ENCODE measurements around the gene TM4SF20. TPM values are rescaled to one million over a fixed set of nuclear protein-coding genes. Genes with fewer than 3 reads are reported as not detected.

TM4SF20 gene
- total and polyA plus RNA-seq, 4 donors = 0.09 TPM; not detected in 3

DNA sequence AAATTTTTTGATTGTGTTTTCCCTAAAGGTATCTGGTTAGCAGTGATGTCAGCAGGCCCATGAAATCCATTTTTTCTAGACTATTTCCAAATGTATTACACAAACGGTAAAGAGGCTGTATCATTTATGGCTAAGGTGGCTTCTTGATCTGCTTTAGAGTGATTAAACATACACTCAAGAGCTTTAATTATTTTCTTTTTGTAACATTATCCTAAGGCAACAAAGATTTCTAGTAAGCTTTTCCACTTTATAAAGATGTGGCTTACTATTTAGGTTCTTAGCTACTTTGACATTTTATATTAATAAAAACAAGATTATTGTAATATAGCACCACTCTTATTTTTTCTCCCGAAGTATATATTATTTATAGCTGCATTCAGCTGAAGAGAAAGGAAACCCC, 37.6 kb downstream of the TM4SF20 start:
- ATAC-seq (ENCODE audit: insufficient read depth, low FRiP score) (no peak), DNase-seq (no peak)
- WGBS, 2 donors = 85 to 88% methylated on average over 2 of the region's 2 CpGs
- TF ChIP-seq, protein P1, sequence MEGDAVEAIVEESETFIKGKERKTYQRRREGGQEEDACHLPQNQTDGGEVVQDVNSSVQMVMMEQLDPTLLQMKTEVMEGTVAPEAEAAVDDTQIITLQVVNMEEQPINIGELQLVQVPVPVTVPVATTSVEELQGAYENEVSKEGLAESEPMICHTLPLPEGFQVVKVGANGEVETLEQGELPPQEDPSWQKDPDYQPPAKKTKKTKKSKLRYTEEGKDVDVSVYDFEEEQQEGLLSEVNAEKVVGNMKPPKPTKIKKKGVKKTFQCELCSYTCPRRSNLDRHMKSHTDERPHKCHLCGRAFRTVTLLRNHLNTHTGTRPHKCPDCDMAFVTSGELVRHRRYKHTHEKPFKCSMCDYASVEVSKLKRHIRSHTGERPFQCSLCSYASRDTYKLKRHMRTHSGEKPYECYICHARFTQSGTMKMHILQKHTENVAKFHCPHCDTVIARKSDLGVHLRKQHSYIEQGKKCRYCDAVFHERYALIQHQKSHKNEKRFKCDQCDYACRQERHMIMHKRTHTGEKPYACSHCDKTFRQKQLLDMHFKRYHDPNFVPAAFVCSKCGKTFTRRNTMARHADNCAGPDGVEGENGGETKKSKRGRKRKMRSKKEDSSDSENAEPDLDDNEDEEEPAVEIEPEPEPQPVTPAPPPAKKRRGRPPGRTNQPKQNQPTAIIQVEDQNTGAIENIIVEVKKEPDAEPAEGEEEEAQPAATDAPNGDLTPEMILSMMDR (IDR thresholded peaks at IDR 0.05; ENCODE audit: control extremely low read depth, extremely low read depth) = no peak
- no peak overlapping the region for H3K27ac ChIP-seq (ENCODE audit: low read depth in 1 of 2, low read length in 1 of 2)
- H3K4me3 ChIP-seq = no peak overlapping the region
- no peaks in the 10 kb centered on the region for H3K4me1 ChIP-seq (ENCODE audit: control insufficient read depth in 5 of 5, insufficient read depth in 5 of 5, low read length in 5 of 5)
- no peaks in the 10 kb centered on the region for H3K27me3 ChIP-seq (ENCODE audit: control insufficient read depth in 3 of 3, insufficient read depth in 3 of 3, low read length in 2 of 3)
- H3K9ac ChIP-seq (ENCODE audit: insufficient read depth in 1 of 2, low read length in 2 of 2) = no peak overlapping the region
- H3K36me3 ChIP-seq (ENCODE audit: control insufficient read depth in 4 of 4, insufficient read depth in 4 of 4, low read length in 4 of 4) = peaks cover 5 to 10% (median 8%) of the 10 kb centered on the region in 4 donors
- H3K9me3 ChIP-seq (ENCODE audit: control insufficient read depth in 4 of 4, insufficient read depth in 3 of 4, low read length in 3 of 4) = no peaks in the 10 kb centered on the region

DNA sequence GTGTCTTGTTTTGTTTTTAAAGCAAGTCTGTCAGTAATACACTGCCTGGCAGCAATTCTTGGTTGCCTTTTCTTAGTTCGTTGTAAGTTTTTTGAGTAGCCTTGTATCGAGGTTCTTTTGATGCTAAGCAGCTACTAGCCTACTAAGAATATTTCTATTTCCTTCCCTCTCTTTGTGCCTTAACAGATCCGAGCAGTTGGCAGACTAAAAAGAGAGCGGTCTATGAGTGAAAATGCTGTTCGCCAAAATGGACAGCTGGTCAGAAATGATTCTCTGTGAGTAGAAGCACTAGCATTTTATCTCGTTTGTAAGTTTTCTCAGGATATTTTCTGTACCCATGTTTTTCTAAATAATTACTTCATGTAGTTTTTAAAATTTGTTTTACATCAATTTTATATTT, 39.0 kb downstream of the TM4SF20 start:
- DNase-seq (no peak), ATAC-seq (ENCODE audit: insufficient read depth, low FRiP score) (no peak)
- Histone ChIP-seq H3K4me1 (ENCODE audit: control insufficient read depth in 5 of 5, insufficient read depth in 5 of 5, low read length in 5 of 5) (no peaks in the 10 kb centered on the region), H3K27me3 (ENCODE audit: control insufficient read depth in 3 of 3, insufficient read depth in 3 of 3, low read length in 2 of 3) (no peaks in the 10 kb centered on the region), H3K36me3 (ENCODE audit: control insufficient read depth in 4 of 4, insufficient read depth in 4 of 4, low read length in 4 of 4) (peaks cover 11 to 15% (median 13%) of the 10 kb centered on the region in 4 donors), H3K4me3 (no peak overlapping the region), H3K9me3 (ENCODE audit: control insufficient read depth in 4 of 4, insufficient read depth in 3 of 4, low read length in 3 of 4) (no peaks in the 10 kb centered on the region), H3K27ac (ENCODE audit: low read depth in 1 of 2, low read length in 1 of 2) (no peak overlapping the region), H3K9ac (ENCODE audit: insufficient read depth in 1 of 2, low read length in 2 of 2) (no peak overlapping the region)
- WGBS, 2 donors = 78 to 80% methylated on average over 6 of the region's 6 CpGs
- TF ChIP-seq, protein P1 (IDR thresholded peaks at IDR 0.05; ENCODE audit: control extremely low read depth, extremely low read depth) = no peak

DNA sequence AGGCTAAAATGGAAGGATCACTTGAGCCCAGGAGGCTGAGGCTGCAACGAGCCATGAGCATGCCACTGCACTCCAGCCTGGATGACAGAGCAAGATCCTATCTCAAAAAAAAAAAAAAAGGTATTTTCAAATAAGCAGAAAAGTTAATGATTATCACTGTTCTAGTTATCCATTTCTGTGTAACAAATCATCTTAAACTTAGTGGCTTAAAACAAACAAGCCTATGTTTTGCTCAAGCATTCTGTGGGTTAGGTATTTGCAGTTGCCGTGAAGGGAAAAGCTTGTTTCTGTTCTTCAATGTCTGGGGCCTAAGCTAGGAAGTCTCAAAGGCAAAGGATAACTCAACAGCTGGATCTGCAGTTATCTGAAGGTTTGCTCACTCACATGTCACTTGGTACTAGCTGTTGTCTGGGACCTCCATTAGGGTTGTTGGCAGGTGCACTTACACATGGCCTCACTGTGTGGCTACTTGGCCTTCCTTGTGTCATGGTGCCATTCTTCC, 40.0 kb downstream of the TM4SF20 start:
- H3K27ac ChIP-seq (ENCODE audit: low read depth in 1 of 2, low read length in 1 of 2) = no peak overlapping the region
- H3K27me3 ChIP-seq (ENCODE audit: control insufficient read depth in 3 of 3, insufficient read depth in 3 of 3, low read length in 2 of 3) = no peaks in the 10 kb centered on the region
- TF ChIP-seq, protein P1 (IDR thresholded peaks at IDR 0.05; ENCODE audit: control extremely low read depth, extremely low read depth) = no peak
- H3K9me3 ChIP-seq (ENCODE audit: control insufficient read depth in 4 of 4, insufficient read depth in 3 of 4, low read length in 3 of 4) = no peaks in the 10 kb centered on the region
- 80 to 87% methylated on average over 2 of the region's 2 CpGs for WGBS, 2 donors
- DNase-seq (no peak), ATAC-seq (ENCODE audit: insufficient read depth, low FRiP score) (no peak)
- H3K4me1 ChIP-seq (ENCODE audit: control insufficient read depth in 5 of 5, insufficient read depth in 5 of 5, low read length in 5 of 5) = no peaks in the 10 kb centered on the region
- H3K9ac ChIP-seq (ENCODE audit: insufficient read depth in 1 of 2, low read length in 2 of 2) = no peak overlapping the region
- H3K36me3 ChIP-seq (ENCODE audit: control insufficient read depth in 4 of 4, insufficient read depth in 4 of 4, low read length in 4 of 4) = peaks cover 11 to 20% (median 17%) of the 10 kb centered on the region in 4 donors
- no peak overlapping the region for H3K4me3 ChIP-seq

DNA sequence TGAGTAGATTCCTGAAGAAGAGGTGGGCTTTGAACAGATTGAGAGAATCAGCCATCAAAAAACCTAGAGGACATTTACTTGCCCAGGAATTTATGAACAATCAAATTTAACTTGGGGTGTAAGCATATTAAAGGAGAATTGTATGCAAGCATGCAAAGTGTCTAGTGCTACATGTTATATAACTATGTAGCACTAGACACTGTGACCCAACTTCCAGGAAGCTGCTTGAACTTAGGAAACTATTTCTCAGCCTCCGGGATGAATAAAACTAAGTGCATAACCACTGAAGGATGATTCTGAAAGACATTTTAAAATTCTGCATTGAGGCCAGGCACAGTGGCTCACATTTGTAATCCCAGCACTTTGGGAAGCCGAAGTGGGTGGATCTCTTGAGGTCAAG, 41.7 kb downstream of the TM4SF20 start:
- Histone ChIP-seq H3K9ac (ENCODE audit: insufficient read depth in 1 of 2, low read length in 2 of 2) (no peak overlapping the region), H3K36me3 (ENCODE audit: control insufficient read depth in 4 of 4, insufficient read depth in 4 of 4, low read length in 4 of 4) (peaks cover 11 to 32% (median 23%) of the 10 kb centered on the region in 4 donors), H3K27me3 (ENCODE audit: control insufficient read depth in 3 of 3, insufficient read depth in 3 of 3, low read length in 2 of 3) (no peaks in the 10 kb centered on the region), H3K4me3 (no peak overlapping the region), H3K4me1 (ENCODE audit: control insufficient read depth in 5 of 5, insufficient read depth in 5 of 5, low read length in 5 of 5) (no peaks in the 10 kb centered on the region), H3K27ac (ENCODE audit: low read depth in 1 of 2, low read length in 1 of 2) (no peak overlapping the region), H3K9me3 (ENCODE audit: control insufficient read depth in 4 of 4, insufficient read depth in 3 of 4, low read length in 3 of 4) (no peaks in the 10 kb centered on the region)
- ATAC-seq (ENCODE audit: insufficient read depth, low FRiP score) (no peak), DNase-seq (no peak)
- TF ChIP-seq, protein P1 (IDR thresholded peaks at IDR 0.05; ENCODE audit: control extremely low read depth, extremely low read depth) = no peak
- 76 to 92% methylated on average over 2 of the region's 2 CpGs for whole genome bisulfite sequencing, 2 donors

Measured in lung (tissue), 12 donors.